Suppressor macrophage treated with lipopolysaccharide for 1 hour (primary cell): ENCODE data around the gene ACACB.
A peak's percentile ranks its signal among the peaks of the same experiment; 100 is the strongest.
"Not testable (repeated sequence)": the region's sequence is repeated elsewhere in the genome, so short reads cannot be mapped to it uniquely, and the experiment has no call there.

ENCODE experiments used
- DNase-seq, 3 donors: peaks; one replicate each; pipeline ENCODE4 v3.0.0-alpha.2; 2020 to 2022

The ACACB gene

DNA sequence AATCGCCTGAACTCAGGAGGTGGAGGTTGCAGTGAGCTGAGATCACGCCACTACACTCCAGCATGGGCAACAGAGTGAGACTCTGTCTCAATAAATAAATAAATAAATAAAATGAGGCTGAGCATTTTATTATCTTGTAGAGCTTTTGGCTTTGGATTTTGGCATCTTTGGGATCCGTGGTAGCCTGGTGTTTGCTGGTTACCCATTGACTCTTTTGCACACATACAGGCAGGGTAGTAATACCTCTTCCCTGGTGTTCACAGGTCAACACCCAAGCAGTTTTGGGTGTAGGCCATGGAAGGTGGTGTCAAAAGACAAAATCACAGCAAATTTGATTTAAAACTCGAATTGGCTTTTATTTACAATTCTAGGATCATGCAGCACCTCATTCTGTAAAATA, 27.8 kb downstream of the ACACB start:
- no peak for DNase-seq

DNA sequence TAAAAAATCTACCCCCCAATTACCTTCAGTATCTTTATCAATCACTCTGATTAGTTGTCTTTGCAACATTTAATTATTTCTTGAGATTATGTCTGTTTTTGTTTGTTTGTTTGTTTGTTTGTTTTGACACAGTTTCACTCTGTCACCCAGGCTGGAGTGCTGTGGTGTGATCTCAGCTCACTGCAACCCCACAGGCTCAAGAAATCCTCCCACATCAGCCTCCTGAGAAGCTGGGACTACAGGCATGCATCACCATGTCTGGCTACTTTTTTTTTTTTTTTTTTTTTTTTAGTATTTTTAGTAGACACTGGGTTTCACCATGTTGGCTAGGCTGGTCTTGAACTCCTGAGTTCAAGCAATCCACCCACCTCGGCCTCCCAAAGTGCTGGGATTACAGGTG, 30.7 kb downstream of the ACACB start:
- peak in 1 of 3 donors; percentile 29 for DNase-seq

DNA sequence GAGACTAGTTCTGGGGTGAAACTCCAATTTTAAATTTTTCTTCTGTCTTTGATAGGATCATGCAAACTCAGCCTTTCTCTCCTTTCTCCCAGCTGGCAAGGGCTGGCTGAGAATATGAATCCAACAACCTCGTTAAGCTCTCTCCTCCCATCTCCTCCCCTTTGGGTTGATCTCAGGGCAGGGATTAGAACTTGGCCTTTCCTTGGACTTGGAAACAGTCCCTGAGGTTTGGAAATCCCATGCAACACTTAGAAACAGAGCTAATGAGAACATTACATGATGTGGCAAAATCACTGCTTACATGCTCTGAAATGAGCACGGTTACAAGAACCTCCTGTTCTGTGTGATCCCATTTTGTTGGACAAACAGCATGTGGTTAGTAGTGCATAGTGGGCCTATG, 31.6 kb downstream of the ACACB start:
- DNase-seq = no peak

DNA sequence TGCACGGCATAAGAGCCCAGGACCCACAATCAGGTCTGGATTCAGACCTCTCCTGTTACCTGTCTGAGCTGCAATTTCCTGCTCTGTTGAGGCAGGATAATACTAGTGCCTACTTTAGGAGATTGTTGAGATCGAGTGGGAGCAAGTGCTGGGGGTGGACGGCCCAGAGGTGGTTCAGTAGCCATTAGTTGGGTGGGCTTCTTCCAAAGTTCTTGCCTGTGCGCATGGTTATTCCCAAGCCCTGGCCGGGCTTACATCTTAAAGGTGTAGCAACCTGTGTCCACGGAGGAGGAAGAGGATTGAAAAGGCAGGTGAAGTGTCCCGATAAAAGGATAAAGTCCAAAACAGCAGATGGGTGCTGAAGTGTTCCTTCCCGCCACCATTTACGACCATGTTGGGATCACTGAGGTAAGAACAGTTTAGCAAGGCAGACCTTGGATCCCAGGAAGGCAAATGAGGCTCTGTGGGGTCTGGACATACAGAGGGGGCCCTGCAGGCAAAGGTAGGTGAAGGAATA, 33.8 kb downstream of the ACACB start:
- no peak for DNase-seq

DNA sequence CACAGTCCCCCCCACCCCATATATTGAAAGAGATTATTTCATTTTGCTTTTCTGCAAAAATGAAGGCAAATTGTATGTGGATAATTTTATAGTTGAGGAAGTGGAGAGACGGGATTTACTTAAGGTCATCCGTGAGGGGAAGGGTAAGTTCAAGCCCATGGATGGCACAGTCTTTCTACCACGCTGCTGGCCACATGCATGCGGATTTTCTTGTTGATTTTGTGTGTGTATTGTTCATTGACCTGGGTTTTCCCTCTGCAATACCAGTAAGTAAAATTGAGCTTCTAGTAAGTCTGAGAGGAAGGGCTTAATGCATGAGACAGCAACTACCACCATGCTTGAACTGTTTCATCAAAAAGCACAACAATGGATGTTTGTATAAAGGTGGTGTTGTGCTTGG, 35.1 kb downstream of the ACACB start:
- DNase-seq = no peak

DNA sequence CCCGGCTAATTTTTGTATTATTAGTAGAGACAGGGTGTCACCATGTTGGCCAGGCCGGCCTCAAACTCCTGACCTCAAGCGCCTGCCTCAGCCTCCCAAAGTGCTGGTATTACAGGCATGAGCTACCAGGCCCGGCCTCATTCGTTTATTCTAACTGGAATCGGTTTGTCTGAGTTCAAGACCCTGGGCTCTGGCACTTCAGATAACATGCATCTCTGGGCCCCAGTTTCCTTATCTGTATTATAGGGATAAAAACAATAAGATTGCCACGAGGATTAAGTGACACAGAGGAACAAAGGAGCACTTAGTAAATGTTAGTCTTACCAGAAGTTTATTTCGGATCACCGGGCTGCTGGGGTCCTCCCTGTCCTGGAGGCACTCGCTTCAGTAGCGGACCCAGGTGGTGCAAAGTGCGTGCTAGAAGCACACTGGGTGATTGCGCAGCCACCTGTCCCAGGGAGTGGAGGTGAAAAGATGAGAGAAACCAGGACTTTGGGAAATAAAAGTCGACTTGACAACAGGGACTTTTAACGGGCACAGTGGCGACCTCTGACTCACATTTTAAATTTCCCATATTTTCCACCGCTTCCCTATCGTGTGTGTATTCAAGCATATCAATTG, 37.5 kb downstream of the ACACB start:
- DNase-seq = no peak

DNA sequence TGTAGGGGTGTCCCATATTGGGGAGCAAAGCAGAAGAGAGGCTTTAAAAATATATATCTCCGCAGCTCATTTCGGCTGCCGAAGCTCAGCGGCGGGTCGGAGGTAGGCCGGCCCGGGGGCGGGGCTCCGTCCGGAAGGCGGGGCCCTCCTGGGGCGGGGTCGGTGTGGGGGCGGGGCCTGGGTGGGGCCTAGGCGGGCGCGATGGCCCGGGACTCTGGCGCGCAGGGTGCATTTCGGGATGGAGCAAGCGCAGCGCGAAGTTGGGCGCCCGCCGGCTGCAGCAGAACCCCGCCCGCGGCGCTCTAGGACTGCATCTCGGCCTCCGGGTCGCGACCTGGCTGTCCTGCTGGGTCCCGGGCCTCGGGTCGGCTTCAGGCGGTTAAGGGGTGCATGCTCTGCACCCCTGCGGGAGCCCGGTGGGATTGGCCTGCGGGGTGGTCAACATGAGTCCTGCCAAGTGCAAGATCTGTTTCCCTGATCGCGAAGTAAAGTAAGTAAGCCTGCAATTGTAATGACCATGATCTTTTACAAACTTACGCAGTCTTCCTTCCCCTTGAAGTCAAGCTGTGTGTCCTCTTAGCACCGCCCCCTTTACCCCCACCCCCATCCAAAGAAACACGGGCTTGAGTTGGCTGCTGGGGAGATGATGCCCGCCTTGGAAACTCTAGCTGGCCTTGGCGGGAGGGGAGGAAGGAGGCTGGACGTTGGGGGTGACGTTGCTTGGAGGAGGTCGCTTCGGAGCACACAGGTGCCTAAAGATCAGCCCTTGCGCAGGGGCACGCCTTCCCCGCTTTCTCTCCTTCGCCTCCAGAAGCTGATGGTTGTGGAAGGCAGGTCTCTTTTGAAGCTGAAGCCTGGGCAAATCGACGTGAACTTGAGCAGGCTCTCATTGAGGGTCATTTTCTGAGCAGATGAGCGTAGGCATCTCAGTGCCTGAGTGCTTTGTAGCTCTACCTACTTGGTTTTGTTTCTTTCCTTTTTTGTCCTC, 38.4 kb downstream of the ACACB start:
- peak; percentile 77 to 96 (median 91) for DNase-seq

DNA sequence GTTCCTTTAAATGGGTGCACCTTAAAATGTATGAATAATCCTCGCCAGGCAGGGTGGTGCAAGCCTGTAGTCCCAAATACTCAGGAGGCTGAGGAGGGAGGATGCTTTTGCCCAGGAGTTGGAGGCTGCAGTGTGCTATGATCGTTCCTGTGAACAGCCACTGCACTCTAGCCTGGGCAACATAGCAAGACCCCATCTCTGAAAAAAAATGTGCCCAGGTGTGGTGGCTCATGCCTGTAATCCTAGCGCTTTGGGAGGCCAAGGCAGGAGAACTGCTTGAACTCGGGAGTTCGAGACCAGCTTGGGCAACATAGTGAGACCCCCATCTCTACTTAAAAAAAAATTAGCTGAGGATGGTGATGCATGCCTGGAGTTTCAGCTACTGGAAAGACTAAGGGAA, 39.6 kb downstream of the ACACB start:
- no peak for DNase-seq

DNA sequence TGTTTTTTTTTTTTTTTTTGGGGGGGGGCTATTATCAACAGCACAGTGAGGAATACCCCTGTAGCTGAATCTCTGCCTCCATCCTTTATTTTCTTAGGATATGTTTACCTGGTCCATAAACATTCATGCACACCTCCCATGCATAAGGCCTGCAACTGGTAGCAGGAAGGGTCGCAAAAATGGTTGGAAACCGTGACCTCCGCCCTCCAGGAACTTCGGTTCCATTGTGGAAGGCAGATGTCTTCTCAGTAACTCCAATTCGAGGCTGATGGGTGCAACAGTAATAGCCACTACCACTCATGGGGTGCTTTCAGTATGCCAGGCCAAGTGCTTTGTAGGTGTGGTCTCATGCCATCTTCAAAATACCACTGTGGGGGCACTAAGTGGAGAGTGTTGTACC, 40.2 kb downstream of the ACACB start:
- no peak for DNase-seq

DNA sequence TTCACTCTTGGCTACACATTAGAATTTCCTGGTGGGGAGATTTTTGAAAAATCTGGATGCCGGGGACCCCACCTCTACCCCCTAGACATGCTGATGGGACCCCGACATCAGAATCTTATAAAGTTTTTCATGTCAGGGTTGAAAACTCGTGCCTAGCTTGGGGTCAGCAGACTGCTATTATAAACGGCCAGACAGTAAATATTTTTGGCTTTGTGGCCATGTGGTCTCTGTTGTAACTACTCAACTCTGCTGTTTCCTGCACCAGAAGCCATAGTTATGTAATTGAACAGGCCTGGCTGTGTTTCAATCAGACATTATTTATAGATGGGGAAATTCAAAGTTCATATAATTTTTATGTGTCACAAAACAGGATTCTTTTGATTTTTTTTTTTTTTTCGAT, 41.6 kb downstream of the ACACB start:
- DNase-seq = peak in 1 of 3 donors; percentile 50

DNA sequence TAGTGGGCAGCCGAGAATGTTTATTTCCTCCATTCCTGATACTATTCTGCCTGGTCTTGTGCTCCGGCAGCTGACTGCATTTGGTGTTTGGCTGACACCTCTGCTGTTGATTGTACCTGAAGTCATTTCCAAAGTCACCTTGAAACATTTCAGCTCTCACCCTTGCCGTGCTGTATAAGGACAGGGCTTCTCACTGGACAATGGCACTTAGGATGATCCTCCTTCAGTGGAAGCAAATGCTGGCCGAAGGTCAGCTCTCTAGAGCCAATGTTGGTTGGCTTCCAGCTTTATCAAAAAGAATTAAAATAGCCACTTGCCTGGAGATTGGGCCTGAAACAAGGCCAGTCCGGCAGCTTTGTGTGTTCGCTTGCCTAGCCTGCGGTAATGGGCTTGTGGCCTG, 44.0 kb downstream of the ACACB start:
- DNase-seq = no peak

DNA sequence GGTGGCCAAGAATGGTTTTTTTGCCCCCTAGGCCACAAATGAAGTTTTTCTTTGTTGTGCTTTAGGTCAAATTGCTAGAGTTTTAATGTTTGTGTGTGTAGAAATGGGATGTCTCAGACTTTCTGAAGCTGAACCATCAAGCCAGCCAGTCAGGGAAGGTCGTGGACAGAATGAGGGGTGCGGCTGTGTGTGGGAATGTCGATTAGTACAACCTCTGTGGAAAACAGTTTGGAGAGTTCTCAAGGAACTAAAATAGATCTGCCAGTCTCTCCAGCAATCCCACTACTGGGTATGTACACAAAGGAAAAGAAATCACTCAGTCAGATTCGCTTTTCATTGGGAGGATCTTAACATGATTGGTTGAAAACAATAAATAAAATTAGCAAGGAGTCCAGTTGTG, 44.5 kb downstream of the ACACB start:
- DNase-seq = no peak

DNA sequence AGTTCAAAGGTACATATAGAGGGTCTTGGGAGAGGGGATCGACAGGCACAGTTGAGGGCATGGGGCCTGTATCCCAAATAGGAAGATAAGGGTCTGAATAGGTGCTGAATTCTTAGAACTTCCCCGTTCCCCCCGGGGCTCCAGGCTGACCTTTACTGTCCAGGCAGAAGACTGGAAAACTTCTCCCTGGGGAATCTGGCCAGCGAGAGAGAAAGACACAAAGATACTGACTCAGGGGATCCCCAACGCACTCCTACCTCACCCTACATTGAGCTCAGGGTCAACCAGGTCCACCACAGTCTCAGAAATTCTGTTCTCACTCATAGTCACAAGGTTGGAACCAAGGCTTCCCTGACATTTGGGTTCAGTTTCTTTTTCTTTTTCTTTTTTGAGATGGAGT, 46.2 kb downstream of the ACACB start:
- no peak for DNase-seq

DNA sequence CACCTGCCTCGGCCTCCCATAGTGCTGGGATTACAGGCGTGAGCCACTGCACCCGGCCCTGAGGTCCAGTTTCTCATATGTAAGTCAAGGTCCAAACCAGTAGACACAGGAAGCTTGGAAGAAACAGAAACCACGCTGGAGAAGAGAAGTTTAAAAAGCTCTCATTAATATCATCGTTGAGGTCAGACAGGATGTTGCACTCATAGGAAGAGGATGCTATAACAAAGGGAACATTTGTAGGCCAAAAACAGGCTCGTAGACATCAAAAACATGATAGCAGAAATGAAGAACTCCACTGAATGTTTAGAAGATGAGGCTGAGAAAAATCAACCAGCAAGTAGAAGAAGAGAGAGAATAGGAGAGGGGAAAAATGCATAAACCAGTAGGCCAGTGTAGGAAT, 46.8 kb downstream of the ACACB start:
- DNase-seq = no peak

DNA sequence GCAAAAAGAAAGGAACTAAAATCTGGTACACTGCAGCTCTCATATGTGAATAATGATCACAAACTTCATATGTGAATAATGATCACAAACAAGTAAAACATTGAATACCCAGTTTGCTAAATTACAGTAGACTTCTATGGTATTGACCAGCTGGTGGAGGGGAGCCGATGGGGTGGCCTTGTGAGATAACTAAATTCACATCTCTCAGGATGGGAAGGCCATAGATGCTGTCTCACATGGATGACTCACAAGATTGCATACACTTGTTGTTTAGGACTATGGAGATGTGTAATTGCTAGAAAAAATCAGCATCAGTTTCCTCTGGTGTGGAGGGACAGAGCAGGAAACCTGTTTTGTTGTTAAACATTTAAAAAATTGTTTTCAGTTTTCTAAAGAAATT, 49.2 kb downstream of the ACACB start:
- DNase-seq = peak in 1 of 3 donors; percentile 32

DNA sequence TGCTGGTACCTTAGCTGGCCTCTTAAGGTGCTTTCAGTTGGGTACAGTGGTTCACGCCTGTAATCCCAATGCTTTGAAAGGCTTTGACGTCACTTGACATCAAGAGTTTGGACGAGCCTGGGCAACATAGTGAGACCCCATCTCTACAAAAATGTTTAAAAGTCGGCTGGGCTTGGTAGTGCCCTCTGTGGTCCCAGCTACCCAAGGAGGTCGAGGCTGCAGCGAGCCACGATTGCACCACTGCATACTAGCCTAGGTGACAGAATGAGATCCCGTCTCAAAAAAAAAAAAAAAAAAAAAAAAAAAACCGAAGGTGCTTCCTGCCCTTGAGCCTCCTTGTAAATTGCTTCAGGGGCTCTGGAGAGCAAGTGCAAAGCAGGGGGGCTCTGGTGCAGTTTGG, 50.0 kb downstream of the ACACB start:
- no peak for DNase-seq

DNA sequence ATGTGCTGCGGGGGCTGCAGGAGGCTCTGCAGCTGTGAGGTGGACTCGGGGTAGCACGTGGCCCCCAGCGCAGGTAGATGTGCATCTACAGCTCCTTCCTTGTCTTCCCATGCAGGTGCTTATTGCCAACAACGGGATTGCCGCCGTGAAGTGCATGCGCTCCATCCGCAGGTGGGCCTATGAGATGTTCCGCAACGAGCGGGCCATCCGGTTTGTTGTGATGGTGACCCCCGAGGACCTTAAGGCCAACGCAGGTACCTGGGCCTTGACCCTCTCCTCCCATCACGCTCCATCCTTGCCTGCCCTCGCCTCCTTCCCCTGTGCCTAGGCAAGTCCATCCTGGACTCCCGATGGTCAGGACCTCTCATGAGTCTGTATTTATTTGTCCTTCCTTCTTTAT, 51.4 kb downstream of the ACACB start:
- DNase-seq = no peak

DNA sequence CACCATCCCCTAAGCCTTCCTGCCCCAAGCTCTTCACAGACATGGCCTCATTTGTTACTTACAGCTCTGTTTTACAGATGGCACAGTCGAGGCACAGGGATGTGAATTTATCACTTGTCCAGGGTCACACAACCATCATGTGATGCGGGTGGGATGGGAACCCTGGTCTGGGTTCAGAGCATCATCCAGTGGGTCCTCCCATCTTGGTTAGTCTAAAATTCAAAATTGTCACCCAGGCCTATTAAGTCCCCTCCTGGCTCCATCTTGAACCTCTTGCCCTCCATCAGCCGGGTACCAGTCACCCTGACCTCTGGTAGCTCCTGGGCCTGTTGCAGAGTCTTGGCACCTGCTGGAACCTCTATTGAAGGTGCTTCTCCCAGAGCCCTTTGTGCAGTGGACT, 52.9 kb downstream of the ACACB start:
- DNase-seq = no peak

DNA sequence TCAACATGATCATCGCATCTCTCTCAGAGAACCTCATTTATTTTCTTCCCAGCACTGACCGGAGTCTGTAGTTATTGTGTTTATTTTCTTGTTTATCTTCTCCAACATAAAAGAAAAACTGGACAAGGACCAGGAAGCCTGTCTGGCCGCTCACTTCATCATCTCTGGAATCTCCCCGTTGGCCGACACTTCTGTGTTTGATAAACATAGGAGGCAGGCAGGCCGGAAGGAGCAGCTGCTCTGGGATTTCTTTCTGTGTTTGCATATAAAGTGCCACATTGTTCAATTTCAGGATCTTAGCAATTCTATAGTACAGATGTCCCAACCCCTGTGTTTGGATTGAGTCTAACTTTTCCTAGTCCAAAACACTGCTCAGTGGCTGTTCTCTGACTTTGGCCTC, 53.3 kb downstream of the ACACB start:
- no peak for DNase-seq

DNA sequence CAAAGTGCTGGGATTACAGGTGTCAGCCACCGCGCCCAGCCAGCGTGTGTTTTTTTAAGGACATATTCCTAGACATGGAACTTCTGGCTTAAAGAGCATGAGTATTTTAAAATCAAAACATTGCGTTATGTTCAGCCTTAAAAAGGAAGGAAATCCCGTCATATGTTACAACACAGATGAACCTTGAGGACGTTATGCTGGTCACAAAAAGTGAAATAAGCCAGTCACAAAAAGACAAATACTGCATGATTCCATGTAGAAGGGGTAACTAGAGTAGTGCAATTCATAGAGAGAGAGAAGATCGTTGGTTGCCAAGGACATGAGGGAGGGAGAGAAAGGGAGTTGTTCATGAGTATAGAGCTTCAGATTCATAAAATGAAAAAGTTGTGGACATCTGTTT, 53.9 kb downstream of the ACACB start:
- DNase-seq = peak; percentile 35 to 73 (median 62)

DNA sequence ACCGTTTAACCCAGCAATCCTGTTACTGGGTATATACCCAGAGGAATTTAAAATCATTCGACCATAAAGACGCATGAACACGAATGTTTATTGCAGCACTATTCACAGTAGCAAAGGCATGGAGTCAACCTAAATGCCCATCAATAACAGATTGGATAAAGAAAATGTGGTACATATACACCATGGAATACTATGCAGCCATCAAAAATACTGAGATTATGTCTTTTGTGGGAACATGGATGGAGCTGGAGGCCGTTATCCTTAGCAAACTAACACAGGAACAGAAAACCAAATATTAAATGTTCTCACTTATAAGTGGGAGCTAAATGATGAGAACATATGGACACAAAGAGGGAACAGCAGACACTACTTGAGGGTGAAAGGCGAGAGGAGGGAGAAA, 56.4 kb downstream of the ACACB start:
- DNase-seq = not testable (repeated sequence)

DNA sequence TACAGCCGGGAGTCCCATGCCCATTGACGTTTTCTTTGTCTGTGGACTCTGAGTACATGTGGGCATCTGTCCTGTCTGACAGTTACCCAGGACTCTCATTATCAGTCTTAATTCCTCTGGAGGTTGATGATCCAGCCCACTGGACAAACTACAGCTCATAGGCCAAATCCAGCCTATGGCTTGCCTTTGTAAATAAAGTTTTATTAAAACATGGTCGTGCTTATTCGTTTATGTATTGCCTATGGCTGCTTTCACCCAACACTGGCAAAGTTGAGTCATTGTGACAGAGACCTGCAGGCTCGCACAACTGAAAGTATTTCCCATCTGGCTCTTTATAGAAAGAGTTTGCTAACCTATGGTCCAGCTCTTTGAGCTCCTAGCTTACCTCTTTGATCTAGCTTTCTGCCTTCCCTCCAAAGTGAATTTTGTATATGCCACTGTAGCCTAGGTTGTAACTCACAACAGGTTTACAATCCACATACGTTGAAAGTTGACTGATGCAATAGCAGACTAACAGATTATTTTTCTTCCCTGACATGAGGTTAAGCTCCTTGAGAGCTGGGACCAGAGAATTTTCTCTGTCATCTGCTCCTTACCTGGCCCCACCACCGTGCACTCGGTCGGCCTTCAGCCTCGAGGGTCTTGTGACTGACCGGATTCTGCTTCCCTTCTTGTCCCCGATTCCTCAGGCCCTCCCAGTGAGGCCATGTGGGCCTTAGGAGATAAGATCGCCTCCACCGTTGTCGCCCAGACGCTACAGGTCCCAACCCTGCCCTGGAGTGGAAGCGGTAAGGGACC, 57.3 kb downstream of the ACACB start:
- DNase-seq = no peak

DNA sequence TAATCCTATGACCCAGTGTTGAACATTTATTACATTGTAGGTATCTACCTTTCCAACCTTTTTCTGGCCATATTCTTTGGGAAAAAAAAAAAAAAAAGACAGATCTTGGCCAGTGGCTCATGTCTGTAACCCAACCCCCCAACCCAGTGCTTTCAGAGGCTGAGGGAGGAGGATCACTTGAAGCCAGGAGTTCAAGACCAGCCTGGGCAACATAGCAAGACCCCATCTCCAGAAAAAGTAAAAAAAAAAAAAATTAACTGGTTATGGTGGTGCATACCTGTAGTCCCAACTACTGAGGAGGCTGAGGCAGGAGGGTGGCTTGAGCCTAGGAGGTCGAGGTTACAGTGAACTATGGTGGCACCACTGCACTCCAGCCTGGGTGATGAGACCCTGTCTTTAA, 58.1 kb downstream of the ACACB start:
- no peak for DNase-seq
